HG02943 (cell line): ENCODE results near the gene RRAS.

Experiments used
- ATAC-seq: cut with Tn5 transposase; IDR thresholded peaks from one replicate; pipeline ENCODE4 v1.9.1; 2021; ENCODE audit warnings: mild to moderate bottlenecking, low read depth, moderate library complexity; ENCODE audit not compliant: unreplicated experiment

Gene RRAS

GRCh38 chr19:49655570-49656455, 15.9 kb upstream of the RRAS start:
- ATAC-seq = no peak

- ATAC-seq = no peak
Observed at GRCh38 chr19:49654581-49654980, 14.6 kb upstream of the RRAS start.

- no peak for ATAC-seq
Observed at GRCh38 chr19:49653466-49653806, 13.5 kb upstream of the RRAS start.

- no peak for ATAC-seq
Observed at GRCh38 chr19:49652551-49653465, 12.9 kb upstream of the RRAS start.

GRCh38 chr19:49651820-49652550, 12.0 kb upstream of the RRAS start:
- no peak for ATAC-seq

- ATAC-seq = no peak
Observed at GRCh38 chr19:49651029-49651819, 11.3 kb upstream of the RRAS start.

- ATAC-seq = no peak
Observed at GRCh38 chr19:49646586-49646985, 6.6 kb upstream of the RRAS start.

GRCh38 chr19:49645995-49646394, 6.1 kb upstream of the RRAS start:
- no peak for ATAC-seq

GRCh38 chr19:49645592-49645991, 5.6 kb upstream of the RRAS start:
- ATAC-seq = no peak

GRCh38 chr19:49643466-49643865, 3.5 kb upstream of the RRAS start:
- ATAC-seq = no peak

- no peak for ATAC-seq
Observed at GRCh38 chr19:49642492-49643035, 2.6 kb upstream of the RRAS start.

GRCh38 chr19:49641688-49642491, 1.9 kb upstream of the RRAS start, which contains the start of gene SCAF1:
TSS of gene SCAF1 (plus strand) at chr19:49642209. CDS start at chr19:49645027, 2,818 bp downstream.
- peak; percentile 51 for ATAC-seq

- ATAC-seq = no peak
Observed at GRCh38 chr19:49639401-49640112, 386 bp downstream of the RRAS start.

- ATAC-seq = no peak
Observed at GRCh38 chr19:49637821-49638738, 1.9 kb downstream of the RRAS start.

GRCh38 chr19:49636233-49636932, 3.6 kb downstream of the RRAS start:
- no peak for ATAC-seq

GRCh38 chr19:49635530-49636232, 4.3 kb downstream of the RRAS start:
- ATAC-seq = no peak
